Loucy (cell line): Measurements from ENCODE around the gene TUBB2A.
"Not testable (repeated sequence)": the region's sequence is repeated elsewhere in the genome, so short reads cannot be mapped to it uniquely, and the experiment has no call there.

ENCODE experiments used
- H2AFZ ChIP-seq: fragments of 200-600 bp; sonication (generic); 2 replicates; pipeline ENCODE4 v1.6.0; 2016; ENCODE audit warnings: antibody characterized with exemption, mild to moderate bottlenecking, low read length, moderate library complexity
- H3F3A ChIP-seq: fragments of 200-600 bp; 2 replicates; pipeline ENCODE4 v1.6.0; 2016; ENCODE audit warnings: antibody characterized with exemption, low read depth, mild to moderate bottlenecking
- H3K27me3 ChIP-seq: fragments of 200-600 bp; sonication (generic); 2 replicates; pipeline ENCODE4 v1.6.1; 2014; ENCODE audit warnings: low read length, mild to moderate bottlenecking; ENCODE audit not compliant: insufficient read depth, poor library complexity, severe bottlenecking
- H3K36me3 ChIP-seq: fragments of 200-600 bp; sonication (generic); 2 replicates; pipeline ENCODE4 v1.6.1; 2016; ENCODE audit warnings: low read length; ENCODE audit not compliant: insufficient read depth
- H3K4me1 ChIP-seq: fragments of 200-600 bp; sonication (generic); 2 replicates; pipeline ENCODE4 v1.5.1; 2014; ENCODE audit warnings: low read length, mild to moderate bottlenecking; ENCODE audit not compliant: insufficient read depth, poor library complexity, severe bottlenecking
- H3K4me2 ChIP-seq: fragments of 200-600 bp; sonication (generic); 2 replicates; pipeline ENCODE4 v1.6.0; 2014; ENCODE audit warnings: antibody characterized with exemption, low read length, low read depth, mild to moderate bottlenecking; ENCODE audit not compliant: poor library complexity, severe bottlenecking
- H3K4me3 ChIP-seq: fragments of 200-600 bp; sonication (generic); 2 replicates; pipeline ENCODE4 v1.5.1; 2014; ENCODE audit warnings: low read length, mild to moderate bottlenecking, mixed read lengths; ENCODE audit not compliant: poor library complexity, severe bottlenecking
- H3K79me2 ChIP-seq: fragments of 200-600 bp; sonication (generic); 2 replicates; pipeline ENCODE4 v1.6.1; 2014; ENCODE audit warnings: low read length; ENCODE audit not compliant: insufficient read depth
- H3K9ac ChIP-seq: fragments of 200-600 bp; sonication (generic); 2 replicates; pipeline ENCODE4 v1.6.0; 2014; ENCODE audit warnings: mild to moderate bottlenecking, low read depth, low read length, moderate library complexity; ENCODE audit not compliant: poor library complexity, severe bottlenecking
- H3K9me2 ChIP-seq: fragments of 200-600 bp; sonication (generic); replicated peaks from 2 replicates; pipeline ENCODE4 v1.6.1; 2016; ENCODE audit warnings: low read depth, low read length, mixed read lengths
- H3K9me3 ChIP-seq: fragments of 200-600 bp; sonication (generic); 2 replicates; pipeline ENCODE4 v1.6.1; 2014; ENCODE audit warnings: mild to moderate bottlenecking, antibody characterized with exemption, low read length, low read depth; ENCODE audit not compliant: insufficient read depth
- H4K20me1 ChIP-seq: fragments of 200-600 bp; sonication (generic); 2 replicates; pipeline ENCODE4 v1.6.0; 2014; ENCODE audit warnings: antibody characterized with exemption, low read length, mild to moderate bottlenecking; ENCODE audit not compliant: insufficient read depth, poor library complexity, severe bottlenecking
- CTCF ChIP-seq: fragments of 200-600 bp; sonication (generic); conservative IDR thresholded peaks from 2 replicates; pipeline ENCODE4 v1.5.1; 2014; ENCODE audit warnings: mild to moderate bottlenecking, antibody characterized with exemption, low read length
- EZH2phosphoT487 ChIP-seq: fragments of 200-600 bp; IDR thresholded peaks from 2 replicates; pipeline ENCODE4 v1.6.1; 2018; ENCODE audit warnings: antibody characterized with exemption, mild to moderate bottlenecking, moderate library complexity, borderline replicate concordance

Gene TUBB2A

GRCh38 chr6:3200682-3201081 lies 43.3 kb upstream of the TUBB2A start:
- H3K9me3 ChIP-seq, result no peaks in the 10 kb centered on the region
- H3K79me2 ChIP-seq, result no peaks in the 10 kb centered on the region
- H3K4me2 ChIP-seq, result no peak overlapping the region
- H2AFZ ChIP-seq, result no peak overlapping the region
- no peaks in the 10 kb centered on the region for H3K4me1 ChIP-seq
- H3K36me3 ChIP-seq, result no peaks in the 10 kb centered on the region
- H3K9ac ChIP-seq, result no peak overlapping the region
- no peaks in the 10 kb centered on the region for H3K27me3 ChIP-seq
- TF ChIP-seq CTCF (no peak), EZH2phosphoT487 (no peak)
- no peaks in the 10 kb centered on the region for H4K20me1 ChIP-seq
- no peaks in the 10 kb centered on the region for H3K9me2 ChIP-seq
- no peak overlapping the region for H3K4me3 ChIP-seq
- no peaks in the 10 kb centered on the region for H3F3A ChIP-seq

GRCh38 chr6:3199382-3199781 lies 42.0 kb upstream of the TUBB2A start:
- H3K9me3 ChIP-seq, result no peaks in the 10 kb centered on the region
- no peaks in the 10 kb centered on the region for H4K20me1 ChIP-seq
- H3K79me2 ChIP-seq, result no peaks in the 10 kb centered on the region
- no peak overlapping the region for H2AFZ ChIP-seq
- H3K9ac ChIP-seq, result no peak overlapping the region
- peaks cover 5% of the 10 kb centered on the region for H3K4me1 ChIP-seq
- no peaks in the 10 kb centered on the region for H3K9me2 ChIP-seq
- TF ChIP-seq CTCF (no peak), EZH2phosphoT487 (no peak)
- H3K27me3 ChIP-seq, result no peaks in the 10 kb centered on the region
- no peaks in the 10 kb centered on the region for H3F3A ChIP-seq
- H3K36me3 ChIP-seq, result no peaks in the 10 kb centered on the region
- no peak overlapping the region for H3K4me2 ChIP-seq
- H3K4me3 ChIP-seq, result no peak overlapping the region

GRCh38 chr6:3197734-3198133 lies 40.4 kb upstream of the TUBB2A start:
- not testable (repeated sequence) for H3F3A ChIP-seq, H3K9me3 ChIP-seq, H3K36me3 ChIP-seq, H3K27me3 ChIP-seq, H2AFZ ChIP-seq, H3K4me3 ChIP-seq, H4K20me1 ChIP-seq, H3K79me2 ChIP-seq, H3K9me2 ChIP-seq, H3K4me2 ChIP-seq, H3K4me1 ChIP-seq, H3K9ac ChIP-seq

- no peaks in the 10 kb centered on the region for H3F3A ChIP-seq
- no peak overlapping the region for H3K4me3 ChIP-seq
- H3K79me2 ChIP-seq, result no peaks in the 10 kb centered on the region
- no peak overlapping the region for H2AFZ ChIP-seq
- no peak overlapping the region for H3K4me2 ChIP-seq
- H3K9ac ChIP-seq, result no peak overlapping the region
- no peaks in the 10 kb centered on the region for H4K20me1 ChIP-seq
- no peaks in the 10 kb centered on the region for H3K9me3 ChIP-seq
- peaks cover 5% of the 10 kb centered on the region for H3K4me1 ChIP-seq
- no peaks in the 10 kb centered on the region for H3K36me3 ChIP-seq
- no peaks in the 10 kb centered on the region for H3K9me2 ChIP-seq
- no peaks in the 10 kb centered on the region for H3K27me3 ChIP-seq
- no peak for TF ChIP-seq EZH2phosphoT487
- TF ChIP-seq CTCF, result no peak
These were observed 39.4 kb upstream of the TUBB2A start for GRCh38 chr6:3196770-3197169.
